Upper lobe of left lung (tissue), 6 donors: ENCODE results near the gene RHBDD2. TPM values are rescaled to one million over a fixed set of nuclear protein-coding genes. Genes with fewer than 3 reads are reported as not detected.
A peak's percentile ranks its signal among the peaks of the same experiment; 100 is the strongest.

Experiments
- ATAC-seq, 2 donors: fragments of 200-7000 bp; cut with Tn5 transposase; one replicate each; pipeline ENCODE4 v1.9.1; 2022; ENCODE audit warnings: mild to moderate bottlenecking in 2 of 2, moderate library complexity in 2 of 2; ENCODE audit not compliant: low FRiP score in 2 of 2
- DNase-seq, 2 donors: peaks; one replicate each; pipeline ENCODE4 v3.0.0-alpha.2; 2019 to 2020
- H3K27ac ChIP-seq, 4 donors: fragments of 200-600 bp; sonication (generic); one replicate each; pipeline ENCODE4 v1.5.1; 2016 to 2019
- H3K27me3 ChIP-seq, 4 donors: fragments of 200-600 bp; sonication (generic); one replicate each; pipeline ENCODE4 v1.5.1; 2017 to 2019
- H3K36me3 ChIP-seq, 4 donors: fragments of 200-600 bp; sonication (generic); one replicate each; pipeline ENCODE4 v1.5.1; 2016 to 2019
- H3K4me1 ChIP-seq, 4 donors: fragments of 200-600 bp; sonication (generic); one replicate each; pipeline ENCODE4 v1.5.1; 2018 to 2019
- H3K4me3 ChIP-seq, 4 donors: fragments of 200-600 bp; sonication (generic); one replicate each; pipeline ENCODE4 v1.5.1; 2017 to 2019; ENCODE audit warnings: mild to moderate bottlenecking in 2 of 4, moderate library complexity in 1 of 4
- H3K9me3 ChIP-seq, 4 donors: fragments of 200-600 bp; sonication (generic); one replicate each; pipeline ENCODE4 v1.5.1; 2018 to 2019
- EP300 ChIP-seq, 4 donors: sonication (generic); formaldehyde crosslinking; IDR thresholded peaks; one replicate each; pipeline ENCODE4 v1.5.1; 2017; ENCODE audit warnings: antibody characterized with exemption in 4 of 4, control low read depth in 2 of 4
- POLR2A ChIP-seq, 4 donors: fragments of 450-650 bp; IDR thresholded peaks; one replicate each; pipeline ENCODE4 v1.5.1; 2016 to 2017; ENCODE audit warnings: antibody characterized with exemption in 4 of 4, mild to moderate bottlenecking in 2 of 4
- POLR2AphosphoS5 ChIP-seq, 2 donors: sonication (generic); formaldehyde crosslinking; IDR thresholded peaks; one replicate each; pipeline ENCODE4 v1.5.1; 2017; ENCODE audit warnings: antibody characterized with exemption in 2 of 2
- WGBS, 2 donors: methylation state at CpG; one replicate each; pipeline ENCODE4 v1.1.5; 2017 to 2018; 5-methylcytosine and 5-hydroxymethylcytosine counted together
- total RNA-seq, 6 donors: library from RNA; depleted of rRNA in 4 of 6; stranded (reverse); fragments of >200 nt in 4 of 6; gene quantifications; one replicate each; pipeline versions ENCODE4 v1.1.0 to v1.2.1, GENCODE V29; 2016 to 2021
- TF ChIP-seq, protein P1 (sequence below), 6 experiments: fragments of 450-650 bp in 4 of 6; fragments of 200-600 bp in 2 of 6; sonication (generic) in 2 of 6; IDR thresholded peaks; one replicate each; pipeline ENCODE4 v1.5.1; 2016 to 2019; ENCODE audit warnings: antibody characterized with exemption in 6 of 6
- donor health status: DM: no; HTN: no; CAD: no; lungs with moderate emphysema.
- donor health status: DM: no; HTN: yes; CAD: no; lungs with severe emphysema.

RHBDD2 gene
- total RNA-seq, 6 donors from 2014 or later, result 35.6 to 132 (median 82.5) TPM

DNA sequence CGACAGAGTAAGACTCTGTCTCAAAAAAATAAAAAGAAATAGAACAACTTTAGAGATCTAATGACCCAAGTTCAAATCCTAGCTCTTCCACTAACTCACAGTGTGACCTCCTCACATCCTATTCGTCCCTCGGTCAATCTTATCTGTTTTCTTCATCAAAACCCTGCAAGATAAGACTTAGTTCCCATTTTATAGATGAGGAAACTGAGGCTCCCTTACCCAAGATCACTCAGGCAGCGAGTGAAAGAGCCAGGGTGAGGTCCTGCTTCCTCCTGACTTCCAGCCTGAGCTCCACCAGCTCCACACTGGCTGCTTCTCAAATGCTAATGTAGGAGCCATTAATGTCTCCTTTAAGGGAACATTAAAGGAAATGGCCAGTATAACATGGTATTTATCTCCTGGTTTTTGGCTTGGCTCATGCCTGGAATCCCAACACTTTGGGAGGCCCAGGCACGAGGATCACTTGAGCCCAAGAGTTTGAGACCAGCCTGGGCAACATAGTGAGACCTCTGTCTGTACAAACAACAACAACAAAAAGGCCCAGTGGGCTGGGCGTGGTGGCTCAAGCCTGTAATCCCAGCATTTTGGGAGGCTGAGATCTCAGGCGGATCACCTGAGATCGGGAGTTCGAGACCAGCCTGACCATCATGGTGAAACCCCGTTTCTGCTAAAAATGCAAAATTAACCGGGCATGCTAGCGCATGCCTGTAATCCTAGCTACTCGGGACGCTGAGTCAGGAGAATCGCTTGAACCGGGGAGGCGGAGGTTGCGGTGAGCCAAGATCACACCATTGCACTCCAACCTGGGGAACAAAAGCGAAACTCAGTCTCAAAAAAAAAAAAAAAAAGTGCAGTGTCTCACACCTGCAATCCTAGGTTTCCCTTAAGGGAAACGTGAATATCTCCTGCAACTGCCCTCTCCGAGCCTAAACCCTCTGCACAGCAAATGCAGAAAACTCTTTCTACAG, 3.4 kb upstream of the RHBDD2 start:
- H3K27ac ChIP-seq, result peak overlapping the region in 3 of 4 donors; percentile 59 to 78 (median 60)
- H3K27me3 ChIP-seq, result no peaks in the 10 kb centered on the region
- WGBS, 2 donors, result 85 to 88% methylated on average over 19 to 21 of the region's 21 CpGs
- H3K4me1 ChIP-seq, result peaks cover 20 to 34% (median 31%) of the 10 kb centered on the region in 4 donors
- no peak for DNase-seq
- no peak overlapping the region for H3K4me3 ChIP-seq
- H3K36me3 ChIP-seq, result no peaks in the 10 kb centered on the region
- TF ChIP-seq POLR2AphosphoS5 (IDR thresholded peaks at IDR 0.05) (no peak), POLR2A (IDR thresholded peaks at IDR 0.05) (no peak), EP300 (IDR thresholded peaks at IDR 0.05) (no peak)
- TF ChIP-seq, protein P1, sequence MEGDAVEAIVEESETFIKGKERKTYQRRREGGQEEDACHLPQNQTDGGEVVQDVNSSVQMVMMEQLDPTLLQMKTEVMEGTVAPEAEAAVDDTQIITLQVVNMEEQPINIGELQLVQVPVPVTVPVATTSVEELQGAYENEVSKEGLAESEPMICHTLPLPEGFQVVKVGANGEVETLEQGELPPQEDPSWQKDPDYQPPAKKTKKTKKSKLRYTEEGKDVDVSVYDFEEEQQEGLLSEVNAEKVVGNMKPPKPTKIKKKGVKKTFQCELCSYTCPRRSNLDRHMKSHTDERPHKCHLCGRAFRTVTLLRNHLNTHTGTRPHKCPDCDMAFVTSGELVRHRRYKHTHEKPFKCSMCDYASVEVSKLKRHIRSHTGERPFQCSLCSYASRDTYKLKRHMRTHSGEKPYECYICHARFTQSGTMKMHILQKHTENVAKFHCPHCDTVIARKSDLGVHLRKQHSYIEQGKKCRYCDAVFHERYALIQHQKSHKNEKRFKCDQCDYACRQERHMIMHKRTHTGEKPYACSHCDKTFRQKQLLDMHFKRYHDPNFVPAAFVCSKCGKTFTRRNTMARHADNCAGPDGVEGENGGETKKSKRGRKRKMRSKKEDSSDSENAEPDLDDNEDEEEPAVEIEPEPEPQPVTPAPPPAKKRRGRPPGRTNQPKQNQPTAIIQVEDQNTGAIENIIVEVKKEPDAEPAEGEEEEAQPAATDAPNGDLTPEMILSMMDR (IDR thresholded peaks at IDR 0.05), result no peak
- H3K9me3 ChIP-seq, result no peaks in the 10 kb centered on the region
- no peak for ATAC-seq

DNA sequence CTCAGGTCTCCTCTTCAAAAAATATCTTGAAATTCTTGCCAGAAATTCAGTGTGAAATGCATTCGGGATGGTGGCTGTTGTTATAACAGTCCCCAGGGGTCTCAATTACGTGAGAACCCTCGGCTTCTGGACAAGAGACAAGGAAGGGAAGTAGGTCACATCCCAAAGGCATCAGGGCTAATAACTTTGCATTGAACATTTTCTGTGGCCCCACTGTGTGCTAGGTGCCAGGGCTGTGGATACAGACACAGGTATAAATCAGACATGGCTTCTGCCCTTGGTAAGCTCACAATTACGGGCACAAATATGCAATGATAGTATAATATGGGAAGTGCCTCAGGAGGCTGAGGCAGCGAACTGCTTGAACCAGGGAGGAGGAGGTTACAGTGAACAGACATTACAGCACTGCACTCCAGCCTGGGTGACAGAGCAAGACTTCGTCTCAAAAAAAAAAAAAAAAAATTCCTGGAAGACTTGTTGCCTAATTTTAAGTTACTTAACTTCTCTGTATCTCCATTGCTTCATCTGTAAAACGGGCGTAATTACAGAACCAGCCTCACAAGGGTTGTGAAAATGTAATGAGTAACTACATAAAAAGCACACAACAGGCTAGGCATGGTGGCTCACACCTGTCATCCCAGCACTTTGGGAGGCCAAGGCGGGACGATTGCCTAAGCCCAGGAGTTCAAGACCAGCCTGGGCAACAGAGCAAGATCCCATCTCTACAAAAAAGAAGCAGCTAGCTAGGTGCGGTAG, 2.5 kb upstream of the RHBDD2 start:
- H3K27ac ChIP-seq, result peak overlapping the region; percentile 59 to 78 (median 60)
- TF ChIP-seq POLR2A (IDR thresholded peaks at IDR 0.05) (no peak), POLR2AphosphoS5 (IDR thresholded peaks at IDR 0.05) (no peak), EP300 (IDR thresholded peaks at IDR 0.05) (no peak)
- TF ChIP-seq, protein P1 (IDR thresholded peaks at IDR 0.05), result no peak
- peak in 1 of 2 donors; percentile 60 for DNase-seq
- H3K9me3 ChIP-seq, result no peaks in the 10 kb centered on the region
- no peaks in the 10 kb centered on the region for H3K27me3 ChIP-seq
- whole genome bisulfite sequencing, 2 donors, result 62 to 74% methylated on average over 11 of the region's 11 CpGs
- peaks cover 1 to 8% (median 4%) of the 10 kb centered on the region in 4 donors for H3K36me3 ChIP-seq
- peaks cover 24 to 35% (median 32%) of the 10 kb centered on the region in 4 donors for H3K4me1 ChIP-seq
- ATAC-seq, result no peak
- no peak overlapping the region for H3K4me3 ChIP-seq

DNA sequence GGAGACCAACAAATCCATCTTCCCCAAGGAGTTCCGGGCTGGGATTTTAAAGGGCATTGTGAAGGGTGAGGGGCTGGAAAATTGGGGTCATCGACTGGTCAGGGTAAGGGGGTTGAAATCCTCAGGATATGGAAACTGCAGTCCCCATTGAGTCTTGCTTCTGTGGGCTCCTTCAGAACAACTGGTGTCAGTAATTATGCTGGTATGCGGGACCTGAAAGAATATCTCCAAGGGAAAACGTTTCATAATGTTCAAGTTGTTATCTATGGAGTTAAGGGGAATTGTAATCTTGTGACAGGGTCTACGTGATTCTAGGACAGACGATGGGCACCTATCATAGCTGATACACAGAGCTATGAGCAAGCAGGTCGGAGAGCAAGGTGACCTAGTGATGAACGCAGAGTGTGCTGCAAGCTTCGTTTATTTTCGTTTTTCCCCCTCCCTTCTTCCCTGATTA, 494 bp upstream of the RHBDD2 start:
- TF ChIP-seq EP300 (IDR thresholded peaks at IDR 0.05) (peak in 1 of 4 donors; percentile 9), POLR2AphosphoS5 (IDR thresholded peaks at IDR 0.05) (no peak), POLR2A (IDR thresholded peaks at IDR 0.05) (no peak)
- TF ChIP-seq, protein P1 (IDR thresholded peaks at IDR 0.05), result no peak
- 13 to 20% methylated on average over 10 of the region's 10 CpGs for WGBS, 2 donors
- H3K27ac ChIP-seq, result peak overlapping the region; percentile 53 to 93 (median 74)
- H3K36me3 ChIP-seq, result peaks cover 13 to 28% (median 21%) of the 10 kb centered on the region in 4 donors
- DNase-seq, result no peak
- H3K9me3 ChIP-seq, result no peaks in the 10 kb centered on the region
- H3K27me3 ChIP-seq, result no peaks in the 10 kb centered on the region
- H3K4me1 ChIP-seq, result peaks cover 18 to 26% (median 22%) of the 10 kb centered on the region in 4 donors
- H3K4me3 ChIP-seq, result peak overlapping the region in 3 of 4 donors; percentile 78 to 98 (median 91)
- peak; percentile 1 to 4 for ATAC-seq

DNA sequence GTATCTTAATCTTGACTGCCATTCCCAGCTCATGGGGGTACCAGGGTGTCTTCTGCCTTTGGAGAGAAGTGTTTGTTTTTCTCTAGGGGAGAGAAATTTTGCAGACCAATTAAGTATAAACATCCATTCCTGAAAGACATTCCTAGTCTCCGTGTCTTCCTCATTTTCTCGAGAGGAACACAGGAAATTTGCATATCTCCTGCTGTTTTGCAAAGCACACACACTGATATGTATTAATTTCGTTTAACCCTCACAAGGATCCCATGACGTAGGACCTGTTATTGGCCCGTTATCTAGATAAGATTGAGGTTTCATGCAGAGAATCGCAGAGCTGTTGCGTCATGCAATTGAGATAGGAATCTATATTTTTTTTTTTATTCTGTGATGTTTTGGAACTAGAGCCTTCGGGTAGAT, 944 bp downstream of the RHBDD2 start:
- peak overlapping the region in 3 of 4 donors; percentile 73 to 87 (median 86) for H3K27ac ChIP-seq
- no peaks in the 10 kb centered on the region for H3K9me3 ChIP-seq
- peak overlapping the region; percentile 52 to 98 (median 84) for H3K4me3 ChIP-seq
- no peak for TF ChIP-seq POLR2AphosphoS5 (IDR thresholded peaks at IDR 0.05)
- TF ChIP-seq POLR2A (IDR thresholded peaks at IDR 0.05), result no peak
- no peak for TF ChIP-seq EP300 (IDR thresholded peaks at IDR 0.05)
- TF ChIP-seq, protein P1 (IDR thresholded peaks at IDR 0.05), result no peak
- WGBS, 2 donors, result 10 to 15% methylated on average over 8 of the region's 8 CpGs
- peaks cover 18 to 26% (median 22%) of the 10 kb centered on the region in 4 donors for H3K4me1 ChIP-seq
- ATAC-seq (no peak), DNase-seq (no peak)
- H3K36me3 ChIP-seq, result peaks cover 20 to 43% (median 33%) of the 10 kb centered on the region in 4 donors
- no peaks in the 10 kb centered on the region for H3K27me3 ChIP-seq
